GM19324 (cell line): ENCODE data around the gene NEMP1.
"Not testable (repeated sequence)": the region's sequence is repeated elsewhere in the genome, so short reads cannot be mapped to it uniquely, and the experiment has no call there.

Experiments
- ATAC-seq: cut with Tn5 transposase; IDR thresholded peaks from one replicate; pipeline ENCODE4 v1.9.1; 2021; ENCODE audit warnings: mild to moderate bottlenecking, moderate library complexity; ENCODE audit not compliant: unreplicated experiment, low FRiP score

NEMP1 gene

GRCh38 chr12:57063991-57064685 lies 14.5 kb downstream of the NEMP1 start:
- no peak for ATAC-seq

GRCh38 chr12:57058454-57058853 lies 20.1 kb downstream of the NEMP1 start:
- ATAC-seq = no peak

GRCh38 chr12:57057067-57057751 lies 21.4 kb downstream of the NEMP1 start:
- ATAC-seq = no peak

GRCh38 chr12:57055824-57056223 lies 22.8 kb downstream of the NEMP1 start:
- no peak for ATAC-seq

GRCh38 chr12:57053901-57054300 lies 24.7 kb downstream of the NEMP1 start:
- ATAC-seq = not testable (repeated sequence)

- not testable (repeated sequence) for ATAC-seq
Observed at GRCh38 chr12:57053146-57053545, 25.4 kb downstream of the NEMP1 start.

GRCh38 chr12:57051011-57051410 lies 27.6 kb downstream of the NEMP1 start:
- ATAC-seq = no peak

GRCh38 chr12:57049890-57050289 lies 28.7 kb downstream of the NEMP1 start, which contains the start of gene MYO1A:
MYO1A (minus strand) TSS chr12:57050129; CDS start chr12:57048323, 1,806 bp downstream.
- no peak for ATAC-seq

- ATAC-seq = no peak
Observed at GRCh38 chr12:57049119-57049446, 29.5 kb downstream of the NEMP1 start.

- no peak for ATAC-seq
Observed at GRCh38 chr12:57048423-57049118, 30.0 kb downstream of the NEMP1 start.

GRCh38 chr12:57047981-57048380 lies 30.6 kb downstream of the NEMP1 start:
- ATAC-seq = no peak

GRCh38 chr12:57046947-57047890 lies 31.4 kb downstream of the NEMP1 start:
- no peak for ATAC-seq

GRCh38 chr12:57046086-57046791 lies 32.4 kb downstream of the NEMP1 start:
- ATAC-seq = no peak

GRCh38 chr12:57044889-57045288 lies 33.7 kb downstream of the NEMP1 start:
- no peak for ATAC-seq

GRCh38 chr12:57044468-57044867 lies 34.1 kb downstream of the NEMP1 start:
- no peak for ATAC-seq

- ATAC-seq = no peak
Observed at GRCh38 chr12:57042695-57043094, 35.9 kb downstream of the NEMP1 start.

- ATAC-seq = no peak
Observed at GRCh38 chr12:57040750-57041149, 37.8 kb downstream of the NEMP1 start.

GRCh38 chr12:57040211-57040610 lies 38.4 kb downstream of the NEMP1 start:
- no peak for ATAC-seq

GRCh38 chr12:57039016-57039798 lies 39.4 kb downstream of the NEMP1 start:
- no peak for ATAC-seq
